ENCODE data around the gene LIN9. TPM values are rescaled to one million over a fixed set of nuclear protein-coding genes. Genes with fewer than 3 reads are reported as not detected.
A peak's percentile ranks its signal among the peaks of the same experiment; 100 is the strongest.
"Not testable (repeated sequence)": the region's sequence is repeated elsewhere in the genome, so short reads cannot be mapped to it uniquely, and the experiment has no call there.

Gene LIN9
- total RNA-seq, 1 donor: 11.4 TPM

DNA sequence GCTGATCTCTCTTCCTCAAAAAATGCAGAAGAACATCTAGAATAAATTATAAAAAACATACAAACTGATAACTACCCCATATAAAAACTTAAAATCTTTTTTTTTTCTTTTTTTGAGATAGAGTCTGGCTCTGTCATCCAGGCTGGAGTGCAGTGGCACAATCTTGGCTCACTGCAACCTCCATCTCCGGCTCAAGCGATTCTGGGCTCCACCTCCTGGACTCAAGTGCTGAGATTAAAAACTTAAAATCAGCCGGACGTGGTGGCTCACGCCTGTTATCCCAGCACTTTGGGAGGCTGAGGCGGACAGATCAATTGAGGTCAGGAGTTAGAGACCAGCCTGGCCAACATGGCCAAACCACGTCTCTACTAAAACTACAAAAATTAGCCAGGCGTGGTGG, 31.1 kb downstream of the LIN9 start:
- H3K4me3 ChIP-seq (ENCODE audit: low read depth, low read length): no peak overlapping the region
- DNase-seq (ENCODE audit: low read depth): no peak
- no peak for TF ChIP-seq CTCF (IDR thresholded peaks at IDR 0.05; ENCODE audit: insufficient read depth, low read length)

DNA sequence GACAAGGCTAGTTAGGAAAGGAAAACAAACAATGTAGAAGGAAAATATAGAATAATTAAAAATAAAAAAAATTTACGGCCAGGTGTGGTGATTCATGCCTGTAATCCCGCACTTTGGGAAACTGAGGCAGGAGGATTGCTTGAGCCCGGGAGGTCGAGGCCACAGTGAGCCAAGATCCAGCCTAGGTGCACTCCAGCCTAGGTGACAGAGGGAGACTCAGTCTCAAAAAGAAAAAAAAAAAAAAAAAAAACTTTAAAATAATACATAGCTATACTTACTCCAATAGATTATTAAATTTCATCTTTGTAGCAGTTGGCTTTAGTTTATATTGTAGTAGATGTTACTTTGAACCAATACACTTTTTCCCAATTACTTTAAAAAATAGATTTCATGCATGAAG, 32.0 kb downstream of the LIN9 start:
- no peak for TF ChIP-seq CTCF (IDR thresholded peaks at IDR 0.05; ENCODE audit: insufficient read depth, low read length)
- H3K4me3 ChIP-seq (ENCODE audit: low read depth, low read length): no peak overlapping the region
- no peak for DNase-seq (ENCODE audit: low read depth)

GRCh38 chr1:226276077-226276682, 32.8 kb downstream of the LIN9 start:
- H3K4me3 ChIP-seq (ENCODE audit: low read depth, low read length): no peak overlapping the region
- TF ChIP-seq CTCF (IDR thresholded peaks at IDR 0.05; ENCODE audit: insufficient read depth, low read length): no peak
- no peak for DNase-seq (ENCODE audit: low read depth)

DNA sequence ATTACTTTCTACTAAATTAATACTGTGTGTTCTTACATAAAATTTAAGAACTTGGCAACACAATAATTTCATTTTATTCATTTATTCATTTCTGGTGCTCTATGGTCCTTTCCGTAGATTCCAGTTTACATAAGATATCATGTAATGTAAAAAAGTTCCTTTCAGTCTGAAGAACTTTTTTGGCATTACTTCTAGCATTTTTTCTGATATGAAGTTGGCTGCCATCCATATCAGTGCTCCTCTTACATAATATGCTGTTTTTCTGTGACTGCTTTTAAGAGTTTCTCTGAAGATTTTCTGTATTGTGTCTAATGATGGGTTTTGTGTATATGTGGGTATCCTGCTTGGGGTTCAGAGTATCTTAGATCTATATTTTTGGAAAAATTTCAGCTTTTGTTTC, 34.8 kb downstream of the LIN9 start:
- DNase-seq (ENCODE audit: low read depth): peak; percentile 44
- H3K4me3 ChIP-seq (ENCODE audit: low read depth, low read length): no peak overlapping the region
- TF ChIP-seq CTCF (IDR thresholded peaks at IDR 0.05; ENCODE audit: insufficient read depth, low read length): no peak

- H3K4me3 ChIP-seq (ENCODE audit: low read depth, low read length); DNase-seq (ENCODE audit: low read depth): not testable (repeated sequence)
Observed at GRCh38 chr1:226272233-226272902, 36.6 kb downstream of the LIN9 start.

GRCh38 chr1:226268421-226269124, 40.4 kb downstream of the LIN9 start:
- no peak overlapping the region for H3K4me3 ChIP-seq (ENCODE audit: low read depth, low read length)
- no peak for TF ChIP-seq CTCF (IDR thresholded peaks at IDR 0.05; ENCODE audit: insufficient read depth, low read length)
- DNase-seq (ENCODE audit: low read depth): peak; percentile 40

- H3K4me3 ChIP-seq (ENCODE audit: low read depth, low read length): no peak overlapping the region
- no peak for DNase-seq (ENCODE audit: low read depth)
- TF ChIP-seq CTCF (IDR thresholded peaks at IDR 0.05; ENCODE audit: insufficient read depth, low read length): no peak
Observed at GRCh38 chr1:226261818-226262217, 47.1 kb downstream of the LIN9 start.

Data from fibroblast of the aortic adventitia (primary cell).